AG10803 (cell line): ENCODE results near the gene DEFB116.
"Not testable (repeated sequence)": the region's sequence is repeated elsewhere in the genome, so short reads cannot be mapped to it uniquely, and the experiment has no call there.

Experiments used
- DNase-seq: peaks from one replicate; pipeline ENCODE4 v3.0.0; 2010; ENCODE audit warnings: low read depth
- H3K4me3 ChIP-seq: 2 replicates; pipeline ENCODE4 v1.5.1; 2011; ENCODE audit warnings: mild to moderate bottlenecking, low read length, control low read depth
- CTCF ChIP-seq: conservative IDR thresholded peaks from 2 replicates; pipeline ENCODE4 v1.5.1; 2011; ENCODE audit warnings: mild to moderate bottlenecking, low read length, control low read depth, inconsistent platforms

The DEFB116 gene

GRCh38 chr20:31308535-31309162, at the start of gene DEFB116:
Gene DEFB116 (minus strand): TSS chr20:31308585. CDS start chr20:31308585, 0 bp downstream.
- no peak within 1 kb of the TSS for H3K4me3 ChIP-seq
- no peak for TF ChIP-seq CTCF
- DNase-seq = no peak

- no peak for TF ChIP-seq CTCF
- DNase-seq = no peak
- no peak overlapping the region for H3K4me3 ChIP-seq
Measured at GRCh38 chr20:31355981-31356380, 47.6 kb upstream of the DEFB116 start.

GRCh38 chr20:31341470-31341869, 33.1 kb upstream of the DEFB116 start:
- no peak for TF ChIP-seq CTCF
- H3K4me3 ChIP-seq = no peak overlapping the region
- no peak for DNase-seq

GRCh38 chr20:31330893-31331292, 22.5 kb upstream of the DEFB116 start:
- DNase-seq = no peak
- TF ChIP-seq CTCF = no peak
- H3K4me3 ChIP-seq = no peak overlapping the region

- DNase-seq = no peak
- TF ChIP-seq CTCF = no peak
- H3K4me3 ChIP-seq = no peak overlapping the region
Measured at GRCh38 chr20:31322504-31322903, 14.1 kb upstream of the DEFB116 start.

- H3K4me3 ChIP-seq, DNase-seq: not testable (repeated sequence)
Measured at GRCh38 chr20:31284964-31285363, 23.4 kb downstream of the DEFB116 start.

- no peak for TF ChIP-seq CTCF
- no peak overlapping the region for H3K4me3 ChIP-seq
- DNase-seq = no peak
Measured at GRCh38 chr20:31278178-31278577, 30.2 kb downstream of the DEFB116 start.

GRCh38 chr20:31274441-31274840, 33.9 kb downstream of the DEFB116 start:
- no peak for DNase-seq
- no peak for TF ChIP-seq CTCF
- H3K4me3 ChIP-seq = no peak overlapping the region
